CD14-positive monocyte (primary cell): ENCODE data around the gene RANBP6. TPM values are rescaled to one million over a fixed set of nuclear protein-coding genes. Genes with fewer than 3 reads are reported as not detected.

ENCODE experiments used
- DNase-seq, 3 donors: peaks; one replicate each; pipeline ENCODE4 v3.0.0-alpha.2; 2011 to 2022
- H2AFZ ChIP-seq: 2 replicates; pipeline ENCODE4 v1.6.0; 2012; ENCODE audit warnings: mild to moderate bottlenecking, low read depth, low read length, inconsistent platforms; ENCODE audit not compliant: insufficient read depth, poor library complexity, severe bottlenecking
- H3K27ac ChIP-seq, 2 donors: 1 replicate in 1 of 2; 2 replicates in 1 of 2; pipeline ENCODE4 v1.5.1; 2012 to 2013; ENCODE audit warnings: low read length in 2 of 2, control low read depth in 1 of 2, inconsistent platforms in 1 of 2, low read depth in 1 of 2, mild to moderate bottlenecking in 1 of 2
- H3K27me3 ChIP-seq, 2 donors: one replicate each; pipeline versions ENCODE4 v1.6.0 to v1.6.1; 2011 to 2013; ENCODE audit warnings: low read length in 2 of 2; ENCODE audit not compliant: control insufficient read depth in 2 of 2, insufficient read depth in 2 of 2
- H3K36me3 ChIP-seq, 2 donors: replicated peaks in 1 of 2; 1 replicate in 1 of 2; 2 replicates in 1 of 2; pipeline versions ENCODE4 v1.5.1 to v1.6.1; 2012 to 2013; ENCODE audit warnings: low read length in 2 of 2, control low read depth in 1 of 2, inconsistent platforms in 1 of 2, mild to moderate bottlenecking in 1 of 2; ENCODE audit not compliant: insufficient read depth in 2 of 2, control insufficient read depth in 1 of 2
- H3K4me1 ChIP-seq, 2 donors: 1 replicate in 1 of 2; 2 replicates in 1 of 2; pipeline versions ENCODE4 v1.5.1 to v1.6.1; 2012 to 2013; ENCODE audit warnings: low read length in 2 of 2, control low read depth in 1 of 2, inconsistent platforms in 1 of 2, mild to moderate bottlenecking in 1 of 2, moderate library complexity in 1 of 2; ENCODE audit not compliant: insufficient read depth in 2 of 2, control insufficient read depth in 1 of 2
- H3K4me2 ChIP-seq: replicated peaks from 2 replicates; pipeline ENCODE3; 2012; ENCODE audit warnings: low read length, moderate library complexity, mild to moderate bottlenecking; ENCODE audit not compliant: poor library complexity, severe bottlenecking; ENCODE audit errors: extremely low read depth
- H3K4me3 ChIP-seq, 3 experiments: fragments of 200-600 bp in 1 of 3; sonication (generic) in 1 of 3; replicated peaks in 1 of 3; 1 replicate in 2 of 3; 2 replicates in 1 of 3; pipeline ENCODE4 v1.5.1; 2011 to 2013; ENCODE audit warnings: low read length in 3 of 3, mild to moderate bottlenecking in 3 of 3, control low read depth in 2 of 3, low read depth in 2 of 3, inconsistent platforms in 1 of 3, moderate library complexity in 1 of 3
- H3K79me2 ChIP-seq: 2 replicates; pipeline ENCODE4 v1.6.0; 2012; ENCODE audit warnings: mild to moderate bottlenecking, control low read depth, inconsistent platforms, low read length, moderate library complexity; ENCODE audit not compliant: insufficient read depth
- H3K9ac ChIP-seq: 2 replicates; pipeline ENCODE4 v1.6.0; 2017; ENCODE audit warnings: low read length, mild to moderate bottlenecking; ENCODE audit not compliant: insufficient read depth, poor library complexity, severe bottlenecking
- H3K9me3 ChIP-seq, 2 donors: replicated peaks in 1 of 2; 1 replicate in 1 of 2; 2 replicates in 1 of 2; pipeline versions ENCODE4 v1.5.1 to v1.6.1; 2012 to 2013; ENCODE audit warnings: low read length in 2 of 2, control low read depth in 1 of 2; ENCODE audit not compliant: control insufficient read depth in 1 of 2, insufficient read depth in 1 of 2
- H4K20me1 ChIP-seq: 2 replicates; pipeline ENCODE4 v1.6.0; 2012; ENCODE audit warnings: mild to moderate bottlenecking, low read length, control low read depth, moderate library complexity; ENCODE audit not compliant: insufficient read depth
- H3K27ac Mint-ChIP-seq, 7 donors: one replicate each; pipeline ENCODE4 v1.8.0; 2020; ENCODE audit warnings: mild to moderate bottlenecking in 7 of 7, mixed read lengths in 7 of 7, moderate library complexity in 6 of 7, inconsistent platforms in 2 of 7
- H3K27me3 Mint-ChIP-seq, 3 donors: one replicate each; pipeline ENCODE4 v1.8.0; 2021 to 2022; ENCODE audit warnings: low read depth in 3 of 3, mild to moderate bottlenecking in 3 of 3, mixed read lengths in 3 of 3, moderate library complexity in 3 of 3, inconsistent platforms in 1 of 3
- H3K36me3 Mint-ChIP-seq, 2 donors: one replicate each; pipeline ENCODE4 v1.8.0; 2020; ENCODE audit warnings: mixed read lengths in 2 of 2, inconsistent platforms in 1 of 2, mild to moderate bottlenecking in 1 of 2
- H3K4me1 Mint-ChIP-seq: one replicate; pipeline ENCODE4 v1.8.0; 2020; ENCODE audit warnings: mild to moderate bottlenecking, mixed read lengths
- H3K4me3 Mint-ChIP-seq, 2 donors: one replicate each; pipeline ENCODE4 v1.8.0; 2020; ENCODE audit warnings: mild to moderate bottlenecking in 2 of 2, mixed read lengths in 2 of 2, moderate library complexity in 1 of 2
- H3K9me3 Mint-ChIP-seq, 7 donors: one replicate each; pipeline ENCODE4 v1.8.0; 2020 to 2022; ENCODE audit warnings: mixed read lengths in 7 of 7, mild to moderate bottlenecking in 6 of 7, moderate library complexity in 6 of 7, inconsistent platforms in 2 of 7
- WGBS: methylation state at CpG from one replicate; pipeline ENCODE4 v1.1.5; 2013; ENCODE audit warnings: missing lambda C conversion rate; ENCODE audit not compliant: insufficient coverage; 5-methylcytosine and 5-hydroxymethylcytosine counted together
- intact Hi-C, 2 donors: fragments of 100-400 bp; cut with micrococcal nuclease; formaldehyde crosslinking; loops; one replicate each; pipeline versions ENCODE4 v1.15.0 to v1.15.1; 2023
- polyA plus RNA-seq, 3 donors: library from polyadenylated mRNA; depleted of rRNA in 1 of 3; unstranded in 2 of 3; stranded (reverse) in 1 of 3; fragments of 300-500 nt in 2 of 3; fragments of >200 nt in 1 of 3; fragmentation: Illumina TruSeq in 2 of 3; gene quantifications; 1 replicate in 2 of 3; 2 replicates in 1 of 3; pipeline ENCODE4 v1.2.3, GENCODE V29; 2012 to 2021
- TF ChIP-seq, protein P1 (sequence below): fragments of 200-600 bp; IDR thresholded peaks from one replicate; pipeline ENCODE4 v1.8.0; 2022; ENCODE audit warnings: antibody characterized with exemption, mild to moderate bottlenecking

Gene RANBP6
- polyA plus RNA-seq, 3 donors = 6.1 to 16.0 (median 15.7) TPM

GRCh38 chr9:6051511-6051950 is 36.1 kb upstream of the RANBP6 start:
- H3K4me3 ChIP-seq = no peak overlapping the region
- TF ChIP-seq, protein P1, sequence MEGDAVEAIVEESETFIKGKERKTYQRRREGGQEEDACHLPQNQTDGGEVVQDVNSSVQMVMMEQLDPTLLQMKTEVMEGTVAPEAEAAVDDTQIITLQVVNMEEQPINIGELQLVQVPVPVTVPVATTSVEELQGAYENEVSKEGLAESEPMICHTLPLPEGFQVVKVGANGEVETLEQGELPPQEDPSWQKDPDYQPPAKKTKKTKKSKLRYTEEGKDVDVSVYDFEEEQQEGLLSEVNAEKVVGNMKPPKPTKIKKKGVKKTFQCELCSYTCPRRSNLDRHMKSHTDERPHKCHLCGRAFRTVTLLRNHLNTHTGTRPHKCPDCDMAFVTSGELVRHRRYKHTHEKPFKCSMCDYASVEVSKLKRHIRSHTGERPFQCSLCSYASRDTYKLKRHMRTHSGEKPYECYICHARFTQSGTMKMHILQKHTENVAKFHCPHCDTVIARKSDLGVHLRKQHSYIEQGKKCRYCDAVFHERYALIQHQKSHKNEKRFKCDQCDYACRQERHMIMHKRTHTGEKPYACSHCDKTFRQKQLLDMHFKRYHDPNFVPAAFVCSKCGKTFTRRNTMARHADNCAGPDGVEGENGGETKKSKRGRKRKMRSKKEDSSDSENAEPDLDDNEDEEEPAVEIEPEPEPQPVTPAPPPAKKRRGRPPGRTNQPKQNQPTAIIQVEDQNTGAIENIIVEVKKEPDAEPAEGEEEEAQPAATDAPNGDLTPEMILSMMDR = no peak
- no peaks in the 10 kb centered on the region for H4K20me1 ChIP-seq
- no peak overlapping the region for H3K4me2 ChIP-seq
- no peaks in the 10 kb centered on the region for H3K4me1 ChIP-seq
- Mint-ChIP-seq H3K9me3 (peaks cover 0 to 3% (median 0%) of the 10 kb centered on the region in 7 donors), H3K27ac (no peak overlapping the region), H3K36me3 (no peaks in the 10 kb centered on the region), H3K27me3 (peaks cover 0 to 5% (median 3%) of the 10 kb centered on the region in 3 donors), H3K4me3 (no peak overlapping the region), H3K4me1 (peaks cover 4% of the 10 kb centered on the region)
- H3K27ac ChIP-seq = no peak overlapping the region
- intact Hi-C loops = loop anchor here (5.0 to 10.0 kb wide), 2 partner anchors 164 to 167 kb away; no protein-coding TSS in a partner anchor
- no peaks in the 10 kb centered on the region for H3K36me3 ChIP-seq
- H3K27me3 ChIP-seq = no peaks in the 10 kb centered on the region
- H3K79me2 ChIP-seq = no peaks in the 10 kb centered on the region
- no peak overlapping the region for H3K9ac ChIP-seq
- DNase-seq = no peak
- H2AFZ ChIP-seq = no peak overlapping the region
- H3K9me3 ChIP-seq = no peaks in the 10 kb centered on the region
- 100% methylated on average over 1 of the region's 2 CpGs for WGBS

GRCh38 chr9:6049798-6050197 is 34.4 kb upstream of the RANBP6 start:
- Mint-ChIP-seq H3K4me3 (no peak overlapping the region), H3K9me3 (peaks cover 0 to 3% (median 0%) of the 10 kb centered on the region in 7 donors), H3K27ac (no peak overlapping the region), H3K36me3 (no peaks in the 10 kb centered on the region), H3K27me3 (peaks cover 0 to 4% (median 3%) of the 10 kb centered on the region in 3 donors), H3K4me1 (peaks cover 6% of the 10 kb centered on the region)
- no peak overlapping the region for H2AFZ ChIP-seq
- intact Hi-C loops = loop anchor here (5.0 to 10.0 kb wide), 2 partner anchors 162 to 165 kb away; no protein-coding TSS in a partner anchor
- H3K9ac ChIP-seq = no peak overlapping the region
- H3K79me2 ChIP-seq = no peaks in the 10 kb centered on the region
- no peaks in the 10 kb centered on the region for H3K36me3 ChIP-seq
- H3K27me3 ChIP-seq = no peaks in the 10 kb centered on the region
- DNase-seq = peak in 1 of 3 donors; percentile 23
- no CpG with 5 or more reads among the region's 1 CpG for WGBS
- H3K4me1 ChIP-seq = no peaks in the 10 kb centered on the region
- no peaks in the 10 kb centered on the region for H3K9me3 ChIP-seq
- TF ChIP-seq, protein P1 = peak; percentile 42
- H3K4me2 ChIP-seq = no peak overlapping the region
- H3K4me3 ChIP-seq = no peak overlapping the region
- H4K20me1 ChIP-seq = no peaks in the 10 kb centered on the region
- H3K27ac ChIP-seq = no peak overlapping the region
